Activated naive CD4-positive, alpha-beta T cell treated with anti-CD3 and anti-CD28 coated beads, Interleukin-2, amount 50 U/mL, for 16 hours (primary cell): ENCODE data around the gene PLA2G4A.

Experiments
- DNase-seq: peaks from one replicate; pipeline ENCODE4 v3.0.0-alpha.2; 2020

The PLA2G4A gene

DNA sequence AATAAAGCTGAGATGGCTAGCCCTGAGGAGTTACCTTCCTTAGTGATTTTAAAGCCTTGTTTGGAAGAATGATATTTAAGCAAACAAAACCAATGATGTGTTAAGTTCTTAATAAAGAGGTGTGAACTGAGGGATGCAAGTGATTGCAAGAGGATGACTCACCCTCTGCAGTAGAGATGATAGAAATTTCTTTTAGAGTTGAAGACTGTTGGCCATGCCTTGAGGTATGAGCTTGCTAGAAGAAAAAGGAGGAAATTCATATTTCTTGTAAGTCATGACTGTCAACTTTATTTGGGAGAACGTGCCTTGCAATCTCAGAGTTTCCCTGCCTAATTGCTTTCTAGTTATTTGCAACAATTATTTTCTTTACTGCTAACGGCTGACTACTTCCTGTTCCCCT is 94.7 kb downstream of the PLA2G4A start:
- no peak for DNase-seq

DNA sequence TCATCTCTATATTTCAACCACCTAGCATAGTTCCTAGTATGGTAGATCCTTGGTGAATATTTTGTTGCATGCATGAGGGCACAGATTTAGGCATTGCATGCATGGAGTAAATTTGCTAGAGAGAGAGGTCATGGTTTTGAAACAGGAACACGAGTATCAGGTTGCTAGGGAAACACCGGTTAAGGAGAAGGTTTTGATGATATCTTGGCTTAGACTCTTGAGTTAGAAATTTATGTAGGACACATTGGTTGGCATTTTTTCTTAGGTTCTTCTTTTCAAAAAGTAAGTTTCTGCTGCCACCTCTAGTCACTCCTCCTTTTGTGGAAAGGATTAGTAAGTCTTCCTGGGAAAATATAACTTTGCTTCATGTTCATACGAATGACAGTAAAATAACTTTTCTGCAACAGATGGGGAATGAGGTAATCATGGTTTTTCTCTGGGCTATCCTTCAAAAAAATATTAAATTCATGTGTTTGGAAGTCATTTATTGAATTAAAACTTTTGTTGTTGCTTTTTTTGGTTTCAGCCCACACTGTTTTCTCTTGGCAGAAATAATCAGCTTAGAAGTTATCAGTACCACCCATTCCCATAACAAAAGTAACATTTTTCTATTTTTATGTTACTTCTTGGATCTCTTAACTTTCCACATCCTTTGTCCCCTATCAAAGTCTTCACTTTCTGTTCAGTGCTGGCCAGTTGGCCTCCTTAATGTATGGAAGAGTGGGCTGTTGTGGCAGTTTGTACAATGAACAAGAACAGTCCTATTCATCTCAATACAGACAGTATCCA is 97.3 kb downstream of the PLA2G4A start:
- DNase-seq, result no peak

DNA sequence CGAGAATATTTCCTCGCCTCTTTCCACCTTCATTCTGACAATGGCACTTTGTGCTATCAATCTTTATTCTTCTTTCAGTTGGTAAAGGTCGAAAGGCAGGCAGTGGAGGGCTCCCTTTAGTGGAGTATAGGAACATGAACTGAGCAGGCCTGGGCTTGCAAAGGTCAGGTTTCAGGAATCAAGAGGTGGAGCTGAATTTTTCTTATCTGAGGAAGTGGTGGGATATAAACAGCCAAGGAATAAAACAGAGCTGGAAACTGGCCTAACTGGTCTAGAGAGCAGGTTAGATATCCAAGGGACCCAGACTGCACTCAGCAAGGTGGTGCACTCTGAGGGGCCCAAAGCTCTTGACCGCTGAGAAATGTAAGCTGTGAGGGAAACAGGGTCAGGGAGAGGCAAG is 99.1 kb downstream of the PLA2G4A start:
- no peak for DNase-seq

DNA sequence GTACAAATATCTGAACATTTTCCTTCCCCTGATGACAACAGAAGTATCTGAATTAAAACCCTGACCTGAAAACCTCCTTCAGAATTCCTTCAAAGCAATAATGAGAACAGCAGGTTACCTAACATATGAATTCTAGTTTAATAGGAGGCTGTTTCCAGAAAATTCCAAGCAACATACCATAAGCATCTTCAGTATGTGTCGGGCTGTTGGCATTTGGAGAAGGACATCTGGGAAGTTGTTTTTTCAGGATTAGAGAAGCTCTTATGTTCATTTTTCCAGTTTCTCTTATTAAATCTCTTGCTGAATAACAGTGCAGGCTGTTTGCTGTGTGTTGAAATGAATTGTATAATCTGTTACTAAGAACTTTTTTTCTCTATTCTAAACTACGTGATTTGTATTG is 101.5 kb downstream of the PLA2G4A start:
- no peak for DNase-seq

DNA sequence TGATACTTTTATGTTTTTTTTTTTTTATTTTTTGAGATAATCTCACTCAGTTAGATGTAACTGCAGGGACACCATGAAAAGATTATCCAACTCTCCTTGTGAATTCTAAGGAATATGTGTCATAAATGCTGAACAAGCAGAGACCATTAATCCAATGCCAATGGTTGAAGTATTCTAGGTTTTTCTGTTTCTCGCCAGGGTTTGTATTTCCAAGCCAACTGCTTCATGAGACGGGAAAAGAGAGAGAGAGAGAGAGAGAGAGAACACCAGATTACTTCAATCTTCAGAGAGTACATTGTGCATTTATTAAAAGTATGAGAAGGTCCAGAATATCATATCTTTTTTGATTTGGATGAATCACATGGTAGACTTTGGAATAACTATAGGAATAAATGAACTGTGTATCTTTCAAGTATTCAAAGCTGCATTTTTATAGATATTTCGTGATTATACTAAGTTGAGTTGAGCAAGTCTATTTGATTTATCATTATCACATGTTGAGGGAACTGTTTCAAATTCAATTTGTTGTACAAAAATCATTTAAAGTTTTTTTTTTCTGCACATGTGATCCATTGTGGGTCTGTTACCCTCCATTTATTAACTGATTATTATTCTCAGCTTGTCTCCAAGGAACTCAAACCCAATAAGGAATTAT is 108.4 kb downstream of the PLA2G4A start:
- no peak for DNase-seq

DNA sequence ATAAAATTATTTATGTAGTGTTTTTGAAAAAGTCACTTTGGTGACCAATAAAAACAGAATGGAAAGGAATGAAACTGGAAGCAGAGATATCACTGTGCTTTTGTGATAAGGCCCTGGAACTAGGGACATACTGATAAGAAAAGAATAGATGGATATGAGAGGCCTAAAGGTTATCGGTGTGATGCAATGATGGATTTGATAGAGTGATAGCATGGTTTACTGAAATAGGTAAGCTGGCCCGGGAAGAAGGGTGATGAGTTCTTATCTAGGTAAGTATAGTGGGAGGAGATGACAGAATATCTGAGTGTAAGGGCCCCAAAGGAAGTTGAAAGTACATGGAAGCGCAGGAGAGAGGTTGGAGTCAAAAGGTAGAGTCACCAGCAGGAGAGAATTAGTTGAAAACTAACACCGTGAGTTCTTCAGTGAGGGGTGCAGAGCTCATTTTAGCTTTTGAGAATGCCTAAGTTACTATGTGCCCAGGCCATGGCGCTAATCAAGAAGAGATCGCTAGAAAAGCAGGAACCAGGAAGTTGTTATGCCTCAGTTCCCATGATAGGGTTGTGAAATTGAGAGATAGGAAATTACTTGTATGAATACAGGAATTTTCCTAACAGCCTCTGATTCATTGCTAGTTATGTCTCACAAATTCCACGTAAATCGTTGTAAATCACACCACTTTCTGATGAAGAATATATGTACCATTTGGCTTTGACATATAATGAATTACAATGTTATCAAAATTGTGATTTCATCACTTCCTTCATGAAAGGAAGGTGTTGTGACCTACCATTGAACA is 115.3 kb downstream of the PLA2G4A start:
- no peak for DNase-seq

DNA sequence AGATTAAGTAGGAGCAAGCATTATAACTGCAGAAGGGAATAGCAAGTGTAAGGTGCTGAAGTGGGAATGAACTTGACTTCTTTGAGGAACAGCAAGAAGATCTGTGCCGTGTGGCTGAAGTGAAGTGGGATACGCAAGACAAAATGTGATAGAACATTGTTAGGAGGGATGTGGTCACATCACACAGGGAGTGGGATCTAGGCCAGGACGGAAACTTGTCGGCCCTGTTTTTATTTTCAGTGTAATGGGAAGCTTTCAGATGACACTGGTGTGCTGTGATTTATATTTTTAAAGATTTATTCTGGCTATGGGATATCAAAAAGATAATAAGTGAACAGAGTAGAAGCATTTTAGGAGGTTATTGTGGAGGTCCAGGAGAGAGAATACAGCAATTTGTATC is 116.4 kb downstream of the PLA2G4A start:
- no peak for DNase-seq

DNA sequence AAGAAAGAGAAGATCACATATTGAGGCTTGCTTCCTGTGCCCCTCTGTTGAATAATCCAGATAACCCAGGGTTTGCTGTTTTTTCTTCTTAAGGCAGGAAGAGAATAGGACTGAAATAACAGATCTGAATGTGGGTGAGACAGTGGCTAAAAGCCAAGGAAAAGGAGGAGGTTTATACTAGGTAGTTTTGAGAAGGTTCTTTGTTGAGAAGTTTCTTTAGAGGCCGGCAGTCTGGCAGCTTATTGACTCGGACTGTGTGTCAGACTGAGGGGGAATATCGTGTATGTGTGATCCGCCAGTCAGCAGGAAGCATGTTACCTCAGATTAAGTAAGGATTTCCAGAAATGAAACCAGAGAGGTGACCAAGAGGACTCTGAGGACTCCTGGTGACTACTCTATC is 119.8 kb downstream of the PLA2G4A start:
- no peak for DNase-seq

DNA sequence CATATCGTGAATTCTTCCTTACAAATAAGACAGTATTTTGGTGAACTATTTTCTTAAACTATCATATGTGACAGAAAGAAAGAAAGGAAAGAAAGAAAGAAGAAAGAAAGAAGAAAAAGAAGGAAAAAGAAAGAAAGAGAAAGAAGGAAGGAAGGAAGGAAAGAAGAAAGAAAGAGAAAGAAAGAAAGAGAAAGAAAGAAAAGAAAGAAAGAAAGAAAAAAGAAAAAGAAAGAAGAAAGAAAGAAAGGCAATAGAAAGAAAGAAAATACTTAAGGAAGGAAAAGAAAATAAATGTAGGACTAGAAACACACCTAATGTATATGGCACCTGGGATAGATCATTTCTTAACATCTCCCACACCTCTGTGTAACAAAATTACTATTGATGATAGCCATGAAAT is 120.4 kb downstream of the PLA2G4A start:
- no peak for DNase-seq

DNA sequence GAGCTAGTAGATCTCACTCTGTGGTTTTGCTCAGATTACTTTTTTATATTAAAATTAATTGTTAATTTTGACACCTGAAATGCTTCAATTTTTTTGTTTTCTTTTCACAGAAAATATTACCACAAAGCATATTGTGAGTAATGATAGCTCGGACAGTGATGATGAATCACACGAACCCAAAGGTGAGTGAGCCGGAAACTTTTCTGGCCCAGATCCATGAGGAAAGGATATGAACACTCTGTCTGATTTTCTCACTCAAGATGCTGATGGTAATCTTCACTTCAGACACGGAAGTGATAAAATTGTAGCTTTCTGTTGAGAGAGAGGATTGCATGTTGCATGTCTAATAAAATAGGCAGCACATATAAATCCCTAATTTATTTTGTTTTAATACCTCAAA is 121.8 kb downstream of the PLA2G4A start:
- DNase-seq, result no peak

DNA sequence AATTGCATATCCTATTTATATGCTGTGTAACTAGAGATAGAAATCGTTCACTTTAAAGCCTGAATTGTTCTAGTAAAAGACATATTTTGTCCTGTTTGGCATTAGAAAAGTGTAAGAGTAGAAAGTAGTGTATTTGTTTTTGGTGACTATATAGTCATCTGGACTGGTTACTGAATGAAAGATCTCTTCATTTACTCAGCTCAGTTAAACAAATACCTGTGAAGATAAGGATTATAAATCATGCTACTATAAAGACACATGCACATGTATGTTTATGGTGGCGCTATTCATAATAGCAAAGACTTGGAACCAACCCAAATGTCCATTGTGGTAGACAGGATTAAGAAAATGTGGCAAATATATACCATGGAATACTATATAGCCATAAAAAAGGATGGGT is 125.1 kb downstream of the PLA2G4A start:
- no peak for DNase-seq

DNA sequence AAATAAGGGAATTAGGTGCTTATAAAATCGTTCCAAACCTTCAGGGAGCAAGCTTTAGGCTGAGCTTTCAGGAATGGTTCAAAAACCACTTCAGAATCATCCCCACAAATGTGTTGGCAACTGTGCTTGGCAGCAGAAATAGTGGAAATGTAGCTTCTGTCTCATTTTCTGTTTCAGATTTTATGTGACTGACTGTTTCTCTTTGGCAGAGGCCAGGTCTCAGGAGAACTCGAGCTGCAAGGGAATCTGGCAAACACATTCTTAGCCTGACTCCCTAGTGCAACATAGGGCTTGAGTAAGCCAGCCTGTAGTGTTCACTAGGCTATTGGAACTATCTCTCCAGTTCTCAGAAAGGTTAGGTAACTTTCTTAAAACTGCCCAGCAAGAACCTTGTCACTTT is 128.6 kb downstream of the PLA2G4A start:
- no peak for DNase-seq

DNA sequence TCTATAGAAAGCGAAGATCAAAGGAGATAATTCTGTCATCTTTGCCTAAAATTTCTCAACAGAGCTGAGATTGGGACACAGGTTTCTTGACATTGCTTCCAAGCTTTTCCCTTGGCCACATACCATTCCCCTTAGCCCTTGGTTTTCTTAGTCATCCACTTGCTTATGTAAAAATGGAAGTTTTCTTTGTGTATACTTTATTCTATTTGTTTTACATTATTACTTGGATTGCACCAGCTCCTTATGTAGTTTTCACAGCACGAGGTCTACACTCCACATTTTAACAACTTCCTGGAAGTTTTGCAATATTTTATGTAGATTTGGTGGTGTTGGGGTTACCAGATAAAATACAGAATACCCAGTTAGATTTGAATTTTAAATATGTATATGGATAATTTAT is 129.8 kb downstream of the PLA2G4A start:
- no peak for DNase-seq

DNA sequence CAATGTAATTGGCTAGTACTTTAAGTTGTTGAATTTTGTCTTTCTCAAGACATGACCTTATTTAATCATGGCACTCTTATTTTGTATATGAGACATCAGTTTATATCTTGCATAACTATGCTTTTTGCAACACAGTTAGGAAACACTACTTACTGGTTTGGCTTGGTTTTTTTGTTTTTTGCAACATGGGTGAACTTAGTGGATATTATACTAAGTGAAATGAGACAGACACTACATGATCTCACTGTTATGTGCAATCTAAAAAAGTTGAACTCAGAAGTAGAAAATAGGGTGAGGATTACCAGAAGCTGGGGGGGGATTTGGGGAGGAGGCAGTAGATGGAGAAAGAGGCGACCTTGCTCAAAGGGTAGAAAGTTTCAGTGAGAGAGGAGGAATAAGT is 132.1 kb downstream of the PLA2G4A start:
- DNase-seq, result no peak

DNA sequence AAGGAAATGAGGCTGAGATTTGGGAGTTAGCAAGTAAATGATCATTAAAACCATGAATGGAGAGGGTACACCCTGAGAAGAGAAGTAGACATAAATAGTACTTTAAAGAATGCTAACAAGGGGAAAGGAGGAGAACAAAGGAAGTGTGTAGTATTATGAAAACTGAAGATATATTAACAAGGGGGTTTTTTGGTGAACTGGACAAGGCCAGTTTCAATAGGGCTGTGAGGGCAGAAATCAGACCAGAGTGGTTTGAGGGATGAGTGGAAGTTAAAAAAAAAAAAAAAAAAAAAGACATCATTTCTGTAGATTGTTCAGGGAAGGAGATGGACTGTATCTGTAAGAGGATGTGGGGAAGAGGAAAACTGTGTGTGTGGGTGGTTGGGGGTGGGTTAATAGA is 137.1 kb downstream of the PLA2G4A start:
- DNase-seq, result no peak

DNA sequence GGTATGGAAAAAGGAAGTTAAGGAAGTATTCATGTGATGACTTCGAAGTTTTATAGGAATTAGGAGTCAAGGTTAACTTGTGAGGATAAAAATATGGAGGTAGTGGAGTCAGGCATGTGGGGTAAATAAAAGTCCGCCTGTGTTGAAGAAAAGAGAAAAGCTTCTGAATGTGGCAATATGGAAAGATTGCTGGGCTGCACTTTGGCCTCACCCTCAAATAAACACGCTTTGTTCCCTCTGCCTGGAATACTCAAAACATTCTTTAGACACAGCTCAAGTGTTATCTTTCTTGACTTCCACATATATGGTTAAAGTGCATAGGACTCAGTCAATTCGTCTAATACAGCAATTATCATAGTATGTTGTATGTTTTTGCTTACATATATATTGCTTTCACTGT is 137.7 kb downstream of the PLA2G4A start:
- no peak for DNase-seq

DNA sequence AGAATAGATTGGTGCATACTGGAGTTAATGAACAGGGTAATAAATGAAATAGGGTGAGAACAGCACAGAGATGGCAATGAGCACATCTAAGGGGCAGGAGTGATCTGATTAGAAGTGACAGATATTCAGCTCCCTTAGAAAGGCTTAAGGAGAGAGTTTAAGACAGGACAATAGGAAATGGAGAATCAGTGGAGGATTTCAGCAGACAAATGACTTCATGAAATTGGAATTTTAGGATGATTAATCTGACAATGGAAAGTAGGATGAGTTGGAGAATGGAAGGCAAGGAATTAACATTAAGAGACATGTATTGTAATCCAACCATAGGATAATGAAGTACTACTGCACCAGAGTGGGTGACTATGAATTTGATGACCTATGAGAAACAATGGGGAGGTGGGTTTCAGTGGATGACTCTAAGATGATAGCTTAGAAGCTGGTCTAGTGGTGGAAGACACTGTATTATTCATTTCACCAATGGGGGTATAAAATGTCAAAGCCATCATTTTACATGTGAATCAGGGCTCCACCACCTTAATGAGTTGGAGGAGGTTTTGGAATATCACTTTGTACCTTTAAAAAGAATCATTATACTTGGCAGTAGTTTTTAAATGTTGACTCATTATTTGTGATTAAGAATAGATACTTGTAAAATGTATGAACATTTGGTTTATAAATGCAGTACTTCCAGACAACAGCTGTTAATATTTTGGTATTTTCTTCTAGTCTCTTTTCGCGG is 139.1 kb downstream of the PLA2G4A start:
- no peak for DNase-seq

DNA sequence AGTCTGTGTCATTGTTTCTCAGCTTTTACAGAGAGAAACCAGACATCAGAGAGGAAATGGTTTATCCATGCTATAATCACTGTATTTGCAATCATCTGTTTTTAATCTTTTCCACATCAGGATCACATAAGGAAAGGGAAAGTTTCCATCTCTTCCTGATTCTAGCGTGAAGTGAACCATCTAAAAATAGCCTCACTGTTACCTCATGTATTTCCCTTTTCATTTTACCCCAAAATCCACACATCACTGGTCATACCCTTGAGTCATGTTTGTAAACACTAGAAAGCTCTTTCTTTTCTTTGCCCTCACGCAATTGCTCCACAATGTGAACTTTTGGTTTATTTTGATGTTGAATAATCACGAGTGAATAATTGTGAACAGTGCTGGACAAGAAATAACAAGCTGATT is 146.0 kb downstream of the PLA2G4A start:
- DNase-seq, result no peak

DNA sequence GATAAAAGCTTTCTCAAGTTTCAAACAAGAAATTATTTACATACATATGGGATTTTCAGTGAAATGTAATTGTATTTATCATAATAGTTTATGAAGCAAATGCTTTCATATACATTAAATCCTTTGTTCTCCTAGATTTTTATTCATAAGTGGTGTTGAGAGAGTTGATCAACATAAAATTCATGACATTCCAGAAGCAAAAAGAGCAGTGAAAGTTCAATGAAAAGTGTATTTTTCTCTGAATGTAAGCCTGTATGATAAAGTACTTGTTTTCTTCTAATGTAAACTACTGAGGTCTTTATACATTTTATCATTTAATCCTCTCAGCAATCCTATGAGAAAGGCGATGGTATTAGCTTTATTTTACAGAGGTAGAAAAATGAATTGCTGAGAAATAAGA is 146.5 kb downstream of the PLA2G4A start:
- no peak for DNase-seq

DNA sequence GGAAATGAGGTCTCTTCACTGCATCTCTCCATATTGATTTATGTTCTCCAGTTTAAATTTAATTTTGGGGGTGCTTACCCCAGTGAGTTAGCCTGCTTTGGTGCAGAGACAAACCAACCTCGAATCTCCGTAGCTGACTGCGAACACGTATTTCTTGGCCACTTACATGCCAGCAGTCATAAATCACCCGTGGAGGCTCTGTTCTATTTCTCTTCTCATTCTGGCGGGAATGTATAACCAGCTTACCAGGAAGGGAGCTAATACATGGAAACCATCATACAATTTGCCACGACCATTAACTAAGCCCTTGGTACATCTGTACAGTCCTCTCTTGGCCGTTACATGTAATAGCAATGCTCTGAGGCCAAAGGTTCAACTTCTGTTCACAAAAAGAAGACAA is 148.0 kb downstream of the PLA2G4A start:
- no peak for DNase-seq

DNA sequence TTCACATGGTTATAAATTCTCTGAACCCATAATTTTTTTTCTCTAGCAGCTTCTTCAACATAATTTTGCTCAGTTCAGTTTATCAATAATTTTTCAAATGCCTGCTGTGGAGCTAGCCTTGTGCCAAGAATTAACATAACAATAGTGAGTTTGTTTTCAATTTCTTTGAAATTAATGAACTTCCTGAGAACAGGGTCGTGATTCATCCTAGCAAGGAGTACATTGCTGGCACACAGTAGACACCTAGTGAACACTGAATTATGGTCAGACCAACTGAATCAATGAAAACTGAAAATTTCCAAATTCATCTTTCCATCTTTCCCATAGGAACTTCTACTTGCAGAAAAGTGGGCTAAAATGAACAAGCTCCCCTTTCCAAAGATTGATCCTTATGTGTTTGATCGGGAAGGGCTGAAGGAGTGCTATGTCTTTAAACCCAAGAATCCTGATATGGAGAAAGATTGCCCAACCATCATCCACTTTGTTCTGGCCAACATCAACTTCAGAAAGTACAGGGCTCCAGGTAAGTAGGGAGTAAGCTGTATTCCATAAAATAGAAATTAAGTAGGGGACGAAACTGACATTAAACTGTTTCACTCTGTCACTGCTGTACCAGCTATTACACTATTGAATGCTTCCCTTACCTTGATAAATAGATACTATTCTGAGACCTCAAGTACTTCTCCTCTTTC is 148.7 kb downstream of the PLA2G4A start:
- DNase-seq, result no peak
